Right lobe of liver (tissue), 4 donors: Measurements from ENCODE around the gene SLC28A1.

ENCODE experiments used
- POLR2A ChIP-seq: fragments of 450-650 bp; IDR thresholded peaks from one replicate; pipeline ENCODE4 v1.6.1; 2017; ENCODE audit warnings: antibody characterized with exemption, mild to moderate bottlenecking
- TF ChIP-seq, protein P1 (sequence below), 4 donors: fragments of 200-600 bp in 3 of 4; fragments of 450-650 bp in 1 of 4; IDR thresholded peaks; one replicate each; pipeline versions ENCODE4 v1.5.1 to v1.8.0; 2016 to 2022; ENCODE audit warnings: antibody characterized with exemption in 4 of 4, mild to moderate bottlenecking in 2 of 4
- donor health status: DM: no; HTN: no; CAD: no.
- donor health status: DM: no; HTN: no; CAD: no.
- donor health status: DM: no; HTN: yes; CAD: no.

DNA sequence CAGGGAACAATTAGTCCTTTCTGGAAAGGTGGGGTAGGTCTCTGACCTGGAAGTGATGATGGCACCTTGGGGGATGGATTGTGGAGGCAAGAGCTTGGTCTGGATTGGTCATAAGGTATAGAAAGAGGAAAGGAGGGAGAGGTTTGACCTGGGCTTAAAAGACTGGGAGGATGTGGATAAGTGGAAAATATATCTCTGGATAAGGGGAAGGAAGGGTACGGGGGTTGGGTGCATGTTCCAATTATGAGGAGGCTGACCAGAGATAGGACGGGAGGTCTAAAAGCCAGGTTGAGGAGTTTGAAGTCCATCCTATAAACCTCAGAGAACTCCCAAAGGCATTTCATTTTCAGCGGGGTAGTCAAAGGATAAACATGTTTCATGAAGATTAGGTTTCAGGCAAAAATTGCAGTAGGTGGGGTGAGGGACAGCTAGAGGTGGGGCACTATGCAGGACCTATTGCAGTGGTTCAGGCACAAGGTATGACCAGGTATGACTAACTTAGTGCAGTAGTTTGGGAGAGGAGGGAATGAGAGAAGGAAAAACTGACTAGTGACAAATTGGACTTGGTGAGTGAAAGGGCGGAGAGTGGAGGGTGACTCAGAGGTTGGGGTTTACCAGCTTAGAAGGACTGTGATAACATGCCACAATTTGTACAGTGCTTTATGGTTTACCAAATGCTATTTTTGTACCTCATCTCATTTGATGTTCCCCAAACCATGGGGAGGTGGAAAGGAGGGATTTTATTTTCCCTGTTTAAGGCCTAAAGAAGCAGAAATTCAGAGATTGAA is 107.9 kb downstream of the SLC28A1 start:
- TF ChIP-seq, protein P1, sequence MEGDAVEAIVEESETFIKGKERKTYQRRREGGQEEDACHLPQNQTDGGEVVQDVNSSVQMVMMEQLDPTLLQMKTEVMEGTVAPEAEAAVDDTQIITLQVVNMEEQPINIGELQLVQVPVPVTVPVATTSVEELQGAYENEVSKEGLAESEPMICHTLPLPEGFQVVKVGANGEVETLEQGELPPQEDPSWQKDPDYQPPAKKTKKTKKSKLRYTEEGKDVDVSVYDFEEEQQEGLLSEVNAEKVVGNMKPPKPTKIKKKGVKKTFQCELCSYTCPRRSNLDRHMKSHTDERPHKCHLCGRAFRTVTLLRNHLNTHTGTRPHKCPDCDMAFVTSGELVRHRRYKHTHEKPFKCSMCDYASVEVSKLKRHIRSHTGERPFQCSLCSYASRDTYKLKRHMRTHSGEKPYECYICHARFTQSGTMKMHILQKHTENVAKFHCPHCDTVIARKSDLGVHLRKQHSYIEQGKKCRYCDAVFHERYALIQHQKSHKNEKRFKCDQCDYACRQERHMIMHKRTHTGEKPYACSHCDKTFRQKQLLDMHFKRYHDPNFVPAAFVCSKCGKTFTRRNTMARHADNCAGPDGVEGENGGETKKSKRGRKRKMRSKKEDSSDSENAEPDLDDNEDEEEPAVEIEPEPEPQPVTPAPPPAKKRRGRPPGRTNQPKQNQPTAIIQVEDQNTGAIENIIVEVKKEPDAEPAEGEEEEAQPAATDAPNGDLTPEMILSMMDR (IDR thresholded peaks at IDR 0.05), result no peak
- no peak for TF ChIP-seq POLR2A
